Neural cell (in vitro differentiated cells): Measurements from ENCODE around the gene BMPR1B. TPM values are rescaled to one million over a fixed set of nuclear protein-coding genes. Genes with fewer than 3 reads are reported as not detected.

Experiments
- H2AFZ ChIP-seq: fragments of 200-600, 300-800 bp; sonication (generic), shearing (Covaris generic); 2 replicates; pipeline ENCODE4 v1.6.0; 2014; ENCODE audit warnings: low read depth, mild to moderate bottlenecking, antibody characterized with exemption, low read length, moderate library complexity
- H3F3A ChIP-seq: fragments of 200-600 bp; shearing (Covaris generic); 2 replicates; pipeline ENCODE4 v1.6.1; 2016; ENCODE audit warnings: mild to moderate bottlenecking, moderate library complexity, mixed read lengths, antibody characterized with exemption, low read length; ENCODE audit not compliant: insufficient read depth, poor library complexity, severe bottlenecking
- H3K27ac ChIP-seq: fragments of 200-600, 300-800 bp; sonication (generic), shearing (Covaris generic); 2 replicates; pipeline ENCODE4 v1.5.1; 2014; ENCODE audit warnings: mild to moderate bottlenecking, low read length, moderate library complexity
- H3K27me3 ChIP-seq: fragments of 300-800, 200-600 bp; sonication (generic), shearing (Covaris generic); 2 replicates; pipeline ENCODE4 v1.6.0; 2014; ENCODE audit warnings: mild to moderate bottlenecking, low read depth, low read length, moderate library complexity; ENCODE audit not compliant: insufficient read depth
- H3K36me3 ChIP-seq: fragments of 300-800, 200-600 bp; sonication (generic), shearing (Covaris generic); 2 replicates; pipeline ENCODE4 v1.5.1; 2014; ENCODE audit warnings: mild to moderate bottlenecking, antibody characterized with exemption, low read length, moderate library complexity; ENCODE audit not compliant: insufficient read depth
- H3K4me2 ChIP-seq: fragments of 300-800, 200-600 bp; sonication (generic), shearing (Covaris generic); 2 replicates; pipeline ENCODE4 v1.6.0; 2014; ENCODE audit warnings: mild to moderate bottlenecking, low read length
- H3K4me3 ChIP-seq: fragments of 300-800, 200-600 bp; sonication (generic), shearing (Covaris generic); 2 replicates; pipeline ENCODE4 v1.5.1; 2014; ENCODE audit warnings: mild to moderate bottlenecking, low read length, moderate library complexity
- H3K79me2 ChIP-seq: fragments of 200-600 bp; shearing (Covaris generic); replicated peaks from 2 replicates; pipeline ENCODE4 v1.6.0; 2014; ENCODE audit warnings: mild to moderate bottlenecking, low read length, moderate library complexity; ENCODE audit not compliant: insufficient read depth
- H3K9ac ChIP-seq: fragments of 300-800, 200-600 bp; sonication (generic), shearing (Covaris generic); 2 replicates; pipeline ENCODE4 v1.6.1; 2016; ENCODE audit warnings: mild to moderate bottlenecking, low read length, mixed read lengths
- H3K9me2 ChIP-seq: fragments of 200-600 bp; shearing (Covaris generic); 2 replicates; pipeline ENCODE4 v1.6.1; 2016; ENCODE audit warnings: mild to moderate bottlenecking, low read length, mixed read lengths; ENCODE audit not compliant: insufficient read depth
- H3K9me3 ChIP-seq: fragments of 200-600, 300-800 bp; sonication (generic), shearing (Covaris generic); 2 replicates; pipeline ENCODE4 v1.6.1; 2016; ENCODE audit warnings: mild to moderate bottlenecking, mixed run types, low read length, moderate library complexity, mixed read lengths
- H4K20me1 ChIP-seq: fragments of 200-600 bp; shearing (Covaris generic); 2 replicates; pipeline ENCODE4 v1.6.1; 2016; ENCODE audit warnings: mild to moderate bottlenecking, mixed run types; ENCODE audit not compliant: insufficient read depth
- CTCF ChIP-seq: fragments of 450-650 bp; IDR thresholded peaks from 2 replicates; pipeline ENCODE4 v1.5.1; 2014; ENCODE audit warnings: antibody characterized with exemption, mild to moderate bottlenecking, moderate library complexity; ENCODE audit not compliant: poor library complexity, severe bottlenecking
- EP300 ChIP-seq: fragments of 450-650 bp; conservative IDR thresholded peaks from 2 replicates; pipeline ENCODE4 v1.6.1; 2014; ENCODE audit warnings: antibody characterized with exemption, mild to moderate bottlenecking, moderate library complexity; ENCODE audit not compliant: poor library complexity, severe bottlenecking
- EZH2 ChIP-seq: fragments of 200-600, 300-800 bp; shearing (Covaris generic), sonication (generic); IDR thresholded peaks from 2 replicates; pipeline ENCODE4 v1.6.1; 2014; ENCODE audit warnings: antibody characterized with exemption, low read length, borderline replicate concordance, mild to moderate bottlenecking; ENCODE audit not compliant: insufficient read depth, poor library complexity, severe bottlenecking
- MXI1 ChIP-seq: fragments of 450-650 bp; conservative IDR thresholded peaks from 2 replicates; pipeline ENCODE4 v1.6.1; 2014; ENCODE audit warnings: antibody characterized with exemption, mild to moderate bottlenecking; ENCODE audit not compliant: poor library complexity, severe bottlenecking
- POLR2AphosphoS5 ChIP-seq: IDR thresholded peaks from 2 replicates; pipeline ENCODE4 v1.6.1; 2012
- RAD21 ChIP-seq: fragments of 450-650 bp; conservative IDR thresholded peaks from 2 replicates; pipeline ENCODE4 v1.6.1; 2014; ENCODE audit warnings: antibody characterized with exemption, mild to moderate bottlenecking, moderate library complexity
- REST ChIP-seq: IDR thresholded peaks from 2 replicates; pipeline ENCODE4 v1.6.1; 2012; ENCODE audit warnings: borderline replicate concordance
- SMC3 ChIP-seq: fragments of 450-650 bp; conservative IDR thresholded peaks from 2 replicates; pipeline ENCODE4 v1.6.1; 2014; ENCODE audit warnings: antibody characterized with exemption, mild to moderate bottlenecking, moderate library complexity; ENCODE audit not compliant: poor library complexity
- TAF1 ChIP-seq: IDR thresholded peaks from 2 replicates; pipeline ENCODE4 v1.6.1; 2012; ENCODE audit warnings: low read depth
- polyA plus RNA-seq: library from polyadenylated mRNA; depleted of rRNA; stranded (reverse); fragments of >200 nt; gene quantifications from 2 replicates; pipeline ENCODE4 v1.2.3, GENCODE V29; 2014

The BMPR1B gene
- polyA plus RNA-seq, 1 donor from 2014 or later: 1.6 TPM

- Histone ChIP-seq H3F3A (no peaks in the 10 kb centered on the region), H3K4me2 (no peak overlapping the region), H3K27me3 (no peaks in the 10 kb centered on the region), H3K79me2 (no peaks in the 10 kb centered on the region), H3K27ac (no peak overlapping the region), H3K4me3 (no peak overlapping the region), H2AFZ (no peak overlapping the region), H3K9me2 (no peaks in the 10 kb centered on the region), H4K20me1 (no peaks in the 10 kb centered on the region), H3K9me3 (no peaks in the 10 kb centered on the region), H3K36me3 (no peaks in the 10 kb centered on the region), H3K9ac (no peak overlapping the region)
- no peak for TF ChIP-seq RAD21
- no peak for TF ChIP-seq CTCF
- no peak for TF ChIP-seq TAF1
- TF ChIP-seq POLR2AphosphoS5: no peak
- no peak for TF ChIP-seq EZH2
- no peak for TF ChIP-seq MXI1
- TF ChIP-seq REST: no peak
- TF ChIP-seq EP300: no peak
- no peak for TF ChIP-seq SMC3
Observed at GRCh38 chr4:94936854-94937253, 179.1 kb downstream of the BMPR1B start.

GRCh38 chr4:94939791-94940519 is 182.2 kb downstream of the BMPR1B start:
- Histone ChIP-seq H3K4me2 (no peak overlapping the region), H3K9ac (no peak overlapping the region), H3K79me2 (no peaks in the 10 kb centered on the region), H3K27ac (no peak overlapping the region), H3F3A (no peaks in the 10 kb centered on the region), H3K9me2 (no peaks in the 10 kb centered on the region), H3K36me3 (no peaks in the 10 kb centered on the region), H3K9me3 (no peaks in the 10 kb centered on the region), H3K4me3 (no peak overlapping the region), H2AFZ (no peak overlapping the region), H4K20me1 (no peaks in the 10 kb centered on the region), H3K27me3 (no peaks in the 10 kb centered on the region)
- TF ChIP-seq REST (no peak), EP300 (no peak)
